Adrenal gland (tissue), 12 donors: ENCODE measurements around the gene USP7. TPM values are rescaled to one million over a fixed set of nuclear protein-coding genes. Genes with fewer than 3 reads are reported as not detected.
A peak's percentile ranks its signal among the peaks of the same experiment; 100 is the strongest.

Experiments
- DNase-seq, 7 donors: peaks; one replicate each; pipeline ENCODE4 v3.0.0-alpha.2; 2019 to 2020
- H3K27ac ChIP-seq, 5 donors: fragments of 200-600 bp; sonication (generic) in 4 of 5; 1 replicate in 3 of 5; 2 replicates in 2 of 5; pipeline versions ENCODE4 v1.5.1 to v1.8.0; 2016 to 2020; ENCODE audit warnings: mild to moderate bottlenecking in 1 of 5
- H3K27me3 ChIP-seq: fragments of 200-600 bp; 2 replicates; pipeline ENCODE4 v1.8.0; 2021
- H3K36me3 ChIP-seq, 2 donors: fragments of 200-600 bp; replicated peaks in 1 of 2; 1 replicate in 1 of 2; 2 replicates in 1 of 2; pipeline versions ENCODE4 v1.5.1 to v1.8.0; 2018 to 2022
- H3K4me1 ChIP-seq, 2 donors: fragments of 200-600 bp; replicated peaks in 1 of 2; 1 replicate in 1 of 2; 2 replicates in 1 of 2; pipeline versions ENCODE4 v1.5.1 to v1.8.0; 2018 to 2021
- H3K4me3 ChIP-seq, 4 donors: fragments of 200-600 bp; sonication (generic) in 3 of 4; one replicate each; pipeline ENCODE4 v1.5.1; 2016 to 2018
- H3K9me3 ChIP-seq, 3 donors: fragments of 200-600 bp; sonication (generic) in 1 of 3; replicated peaks in 1 of 3; 1 replicate in 2 of 3; 2 replicates in 1 of 3; pipeline versions ENCODE4 v1.5.1 to v1.8.0; 2016 to 2021
- POLR2A ChIP-seq, 2 donors: fragments of 450-650 bp; IDR thresholded peaks; one replicate each; pipeline ENCODE4 v1.6.1; 2017; ENCODE audit warnings: antibody characterized with exemption in 2 of 2, mild to moderate bottlenecking in 2 of 2, moderate library complexity in 1 of 2
- WGBS, 4 donors: extraction: QIAGEN DNeasy Blood & Tissue Kit in 2 of 4; methylation state at CpG; one replicate each; pipeline versions ENCODE4 v1.1.5 to v1.1.7; 2013 to 2017; 5-methylcytosine and 5-hydroxymethylcytosine counted together
- intact Hi-C, 2 donors: fragments of 100-400 bp; cut with DNase I; formaldehyde crosslinking; loops; one replicate each; pipeline versions ENCODE4 v1.14.1 to v1.15.0; 2022 to 2023
- polyA plus RNA-seq, 3 donors: library from polyadenylated mRNA; stranded (reverse); fragments of 200-250 nt in 2 of 3; fragments of 350-450 nt in 1 of 3; fragmentation: Illumina TruSeq in 1 of 3; extraction: RNeasy Lipid Tissue Mini Kit (QIAGEN cat#74804) in 1 of 3; gene quantifications; one replicate each; pipeline ENCODE4 v1.2.3, GENCODE V29; 2013 to 2014
- total RNA-seq, 9 donors: library from RNA; depleted of rRNA in 4 of 9; stranded (reverse); fragments of >200 nt in 4 of 9; fragments of 120-200 nt in 1 of 9; fragmentation: NEBNext Ultra II Directional in 1 of 9; extraction: Animal tissue kit (Norgen Biotek cat#: 25700) in 1 of 9; gene quantifications; one replicate each; pipeline versions ENCODE4 v1.1.0 to v1.2.4, GENCODE V29; 2013 to 2023
- TF ChIP-seq, protein P1 (sequence below), 6 experiments: fragments of 450-650 bp in 4 of 6; fragments of 200-600 bp in 2 of 6; sonication (generic) in 1 of 6; IDR thresholded peaks; 1 replicate in 5 of 6; 2 replicates in 1 of 6; pipeline versions ENCODE4 v1.5.1 to v1.8.0; 2016 to 2021; ENCODE audit warnings: antibody characterized with exemption in 6 of 6, mild to moderate bottlenecking in 2 of 6, moderate library complexity in 1 of 6
- donor health status: healthy with polysubstance abuse.
- donor health status: Bipolar disorder and iron deficiency.
- donor health status: DM: yes; HTN: yes; CAD: no.
- donor health status: DM: no; HTN: no; CAD: no.
- donor health status: DM: no; HTN: no; CAD: no.
- donor health status: DM: yes; HTN: yes; CAD: no.

Gene USP7
- total and polyA plus RNA-seq, 12 donors, result 23.7 to 121 (median 68.2) TPM

DNA sequence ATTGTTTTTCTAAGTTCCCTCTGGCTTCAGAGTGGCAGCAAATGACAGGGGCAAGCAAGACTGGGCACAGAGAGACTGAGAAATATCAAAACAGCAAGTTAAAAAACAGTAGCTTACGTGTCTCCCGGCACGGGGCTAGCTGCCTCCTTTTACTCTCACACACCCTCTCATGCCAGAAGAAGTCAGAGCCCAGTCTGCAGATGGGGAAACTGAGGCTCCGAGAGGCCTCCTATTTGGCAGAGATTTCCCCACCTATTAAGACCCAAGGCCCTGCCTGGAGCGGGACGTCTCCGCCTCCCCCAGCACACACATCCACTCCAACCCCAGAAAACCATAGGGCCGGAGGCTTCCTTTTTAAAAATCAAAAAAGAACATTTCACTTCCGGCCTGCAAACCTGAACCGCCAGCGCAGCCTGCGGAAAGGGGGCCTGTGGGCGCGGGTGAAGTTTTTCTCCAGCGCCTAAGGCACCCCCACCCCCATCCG is 95.7 kb downstream of the USP7 start:
- peak overlapping the region; percentile 77 to 91 (median 83) for H3K27ac ChIP-seq
- H3K9me3 ChIP-seq, result no peaks in the 10 kb centered on the region
- WGBS, 4 donors, result 0 to 1% (median 0%) methylated on average over 6 to 16 of the region's 16 CpGs
- H3K27me3 ChIP-seq, result no peaks in the 10 kb centered on the region
- peak overlapping the region; percentile 9 to 82 (median 66) for H3K4me3 ChIP-seq
- intact Hi-C loops, result no loop called here
- DNase-seq, result peak in 1 of 7 donors; percentile 37
- TF ChIP-seq, protein P1, sequence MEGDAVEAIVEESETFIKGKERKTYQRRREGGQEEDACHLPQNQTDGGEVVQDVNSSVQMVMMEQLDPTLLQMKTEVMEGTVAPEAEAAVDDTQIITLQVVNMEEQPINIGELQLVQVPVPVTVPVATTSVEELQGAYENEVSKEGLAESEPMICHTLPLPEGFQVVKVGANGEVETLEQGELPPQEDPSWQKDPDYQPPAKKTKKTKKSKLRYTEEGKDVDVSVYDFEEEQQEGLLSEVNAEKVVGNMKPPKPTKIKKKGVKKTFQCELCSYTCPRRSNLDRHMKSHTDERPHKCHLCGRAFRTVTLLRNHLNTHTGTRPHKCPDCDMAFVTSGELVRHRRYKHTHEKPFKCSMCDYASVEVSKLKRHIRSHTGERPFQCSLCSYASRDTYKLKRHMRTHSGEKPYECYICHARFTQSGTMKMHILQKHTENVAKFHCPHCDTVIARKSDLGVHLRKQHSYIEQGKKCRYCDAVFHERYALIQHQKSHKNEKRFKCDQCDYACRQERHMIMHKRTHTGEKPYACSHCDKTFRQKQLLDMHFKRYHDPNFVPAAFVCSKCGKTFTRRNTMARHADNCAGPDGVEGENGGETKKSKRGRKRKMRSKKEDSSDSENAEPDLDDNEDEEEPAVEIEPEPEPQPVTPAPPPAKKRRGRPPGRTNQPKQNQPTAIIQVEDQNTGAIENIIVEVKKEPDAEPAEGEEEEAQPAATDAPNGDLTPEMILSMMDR (IDR thresholded peaks at IDR 0.05), result no peak
- no peak for TF ChIP-seq POLR2A (IDR thresholded peaks at IDR 0.05)
- peaks cover 54 to 58% of the 10 kb centered on the region in 2 donors for H3K4me1 ChIP-seq
- H3K36me3 ChIP-seq, result no peaks in the 10 kb centered on the region

DNA sequence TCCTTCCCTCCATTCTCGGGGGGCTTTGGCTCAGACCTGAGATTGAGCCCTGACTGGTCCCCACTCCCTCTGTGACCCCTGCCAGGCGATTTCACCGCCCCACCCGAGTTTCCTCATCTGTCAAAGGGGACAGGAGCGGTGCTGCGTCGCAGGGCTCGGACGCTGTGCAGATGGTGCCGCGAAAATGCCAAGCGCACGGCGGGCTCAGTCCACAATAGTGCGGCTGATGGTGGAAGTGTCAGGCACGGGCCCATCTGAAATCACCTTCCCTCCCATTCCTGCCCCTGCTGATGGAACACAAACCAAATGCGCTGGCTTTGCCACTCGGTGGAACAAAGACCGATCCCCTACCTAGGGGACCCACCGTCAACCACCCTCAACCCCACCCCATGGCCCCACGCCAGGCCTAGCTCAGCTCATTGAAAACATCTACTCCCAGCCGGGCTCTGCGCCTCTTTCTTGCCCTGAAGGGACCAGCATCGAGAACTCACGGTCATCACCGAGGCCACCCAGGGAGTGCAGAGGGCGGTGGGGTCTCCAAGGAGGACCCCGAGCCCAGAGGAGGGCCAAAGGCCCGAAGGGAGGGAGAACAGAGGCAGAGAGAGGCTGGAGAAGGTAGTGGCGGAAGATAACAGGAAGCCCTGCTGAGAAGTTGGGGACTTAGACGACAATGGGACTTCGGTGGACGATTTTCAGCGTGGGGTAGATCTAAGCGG is 96.3 kb downstream of the USP7 start:
- TF ChIP-seq, protein P1 (IDR thresholded peaks at IDR 0.05), result peak in 1 of 6 experiments; percentile 10
- TF ChIP-seq POLR2A (IDR thresholded peaks at IDR 0.05), result no peak
- Histone ChIP-seq H3K4me3 (peak overlapping the region; percentile 9 to 82 (median 66)), H3K27ac (peak overlapping the region; percentile 77 to 91 (median 83)), H3K9me3 (no peaks in the 10 kb centered on the region), H3K27me3 (no peaks in the 10 kb centered on the region), H3K4me1 (peaks cover 60 to 64% of the 10 kb centered on the region in 2 donors), H3K36me3 (no peaks in the 10 kb centered on the region)
- intact Hi-C loops, result no loop called here
- whole genome bisulfite sequencing, 4 donors, result 1 to 4% (median 2%) methylated on average over 25 to 35 of the region's 35 CpGs
- DNase-seq, result peak in 5 of 7 donors; percentile 51 to 70 (median 66)

DNA sequence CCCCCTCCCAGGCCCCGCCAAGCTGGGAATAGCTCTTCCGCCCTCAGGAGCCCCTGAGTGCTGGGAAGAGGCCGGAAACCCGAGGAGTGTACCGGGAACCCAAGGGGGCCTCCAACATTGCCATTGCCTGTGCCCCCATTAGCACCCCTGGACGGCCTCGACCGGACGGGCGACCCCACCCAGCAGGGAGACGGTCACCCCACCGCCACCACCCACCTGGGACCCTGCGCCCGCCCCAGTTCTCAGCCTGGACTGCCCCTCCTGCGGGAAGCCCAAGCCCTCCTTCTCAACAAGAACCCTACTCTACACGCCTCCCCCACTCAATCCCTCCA is 96.9 kb downstream of the USP7 start:
- Histone ChIP-seq H3K36me3 (no peaks in the 10 kb centered on the region), H3K27me3 (no peaks in the 10 kb centered on the region), H3K27ac (peak overlapping the region; percentile 77 to 91 (median 83)), H3K4me3 (peak overlapping the region in 3 of 4 donors; percentile 64 to 82 (median 68)), H3K9me3 (no peaks in the 10 kb centered on the region), H3K4me1 (peaks cover 65 to 66% of the 10 kb centered on the region in 2 donors)
- DNase-seq, result no peak
- intact Hi-C loops, result no loop called here
- TF ChIP-seq POLR2A (IDR thresholded peaks at IDR 0.05), result no peak
- TF ChIP-seq, protein P1 (IDR thresholded peaks at IDR 0.05), result no peak
- 10 to 24% (median 19%) methylated on average over 3 to 16 of the region's 16 CpGs for WGBS, 4 donors

DNA sequence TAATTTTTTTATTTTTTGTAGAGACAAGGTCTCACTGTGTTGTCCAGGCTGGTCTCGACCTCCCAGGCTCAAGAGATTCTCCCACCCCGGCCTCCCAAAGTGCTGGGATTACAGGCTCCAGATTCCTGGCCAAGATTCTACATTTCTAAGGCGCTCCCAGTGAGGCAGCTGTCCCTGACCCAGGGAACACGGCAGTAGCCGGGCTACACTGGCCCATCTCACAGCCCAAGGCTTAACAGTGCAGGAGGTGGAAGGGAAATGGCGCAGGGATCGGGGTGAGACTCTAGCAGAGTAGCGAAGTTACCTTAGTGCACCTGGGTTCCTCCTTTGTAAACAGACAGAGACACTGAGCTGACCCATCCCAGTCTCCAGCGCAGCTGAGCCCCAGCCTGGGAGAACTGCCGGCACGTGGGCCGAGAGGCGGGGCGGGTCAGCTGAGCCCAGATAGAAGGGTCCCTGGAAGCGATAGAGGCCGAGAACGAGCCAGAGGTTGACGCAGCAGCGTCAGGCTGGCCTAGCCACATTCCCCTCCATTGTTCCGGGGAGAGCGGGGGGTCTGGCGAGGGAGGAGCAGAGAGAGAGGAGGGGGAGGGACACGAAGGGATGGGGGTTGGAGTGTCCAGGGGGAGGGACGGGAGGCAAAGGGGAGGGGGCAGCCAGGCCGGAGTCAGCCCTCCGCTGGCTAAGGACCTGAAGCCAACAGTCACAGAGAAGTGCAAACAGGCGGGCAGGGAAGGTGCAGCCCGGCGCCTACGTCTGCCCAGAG is 97.4 kb downstream of the USP7 start:
- no peaks in the 10 kb centered on the region for H3K36me3 ChIP-seq
- peak overlapping the region in 2 of 4 donors; percentile 64 to 68 for H3K4me3 ChIP-seq
- H3K27ac ChIP-seq, result peak overlapping the region; percentile 77 to 91 (median 83)
- peak in 1 of 2 donors; percentile 82 for TF ChIP-seq POLR2A (IDR thresholded peaks at IDR 0.05)
- TF ChIP-seq, protein P1 (IDR thresholded peaks at IDR 0.05), result no peak
- H3K9me3 ChIP-seq, result no peaks in the 10 kb centered on the region
- no peaks in the 10 kb centered on the region for H3K27me3 ChIP-seq
- WGBS, 4 donors, result 14 to 29% (median 19%) methylated on average over 15 to 30 of the region's 30 CpGs
- intact Hi-C loops, result no loop called here
- peaks cover 65 to 67% of the 10 kb centered on the region in 2 donors for H3K4me1 ChIP-seq
- DNase-seq, result peak in 6 of 7 donors; percentile 67 to 82 (median 78)
